ENCODE measurements around the gene PROS1. TPM values are rescaled to one million over a fixed set of nuclear protein-coding genes. Genes with fewer than 3 reads are reported as not detected.
A peak's percentile ranks its signal among the peaks of the same experiment; 100 is the strongest.
"Not testable (repeated sequence)": the region's sequence is repeated elsewhere in the genome, so short reads cannot be mapped to it uniquely, and the experiment has no call there.

PROS1 gene
- total RNA-seq, 2 experiments from 2014 or later: 0.50 to 0.84 TPM

DNA sequence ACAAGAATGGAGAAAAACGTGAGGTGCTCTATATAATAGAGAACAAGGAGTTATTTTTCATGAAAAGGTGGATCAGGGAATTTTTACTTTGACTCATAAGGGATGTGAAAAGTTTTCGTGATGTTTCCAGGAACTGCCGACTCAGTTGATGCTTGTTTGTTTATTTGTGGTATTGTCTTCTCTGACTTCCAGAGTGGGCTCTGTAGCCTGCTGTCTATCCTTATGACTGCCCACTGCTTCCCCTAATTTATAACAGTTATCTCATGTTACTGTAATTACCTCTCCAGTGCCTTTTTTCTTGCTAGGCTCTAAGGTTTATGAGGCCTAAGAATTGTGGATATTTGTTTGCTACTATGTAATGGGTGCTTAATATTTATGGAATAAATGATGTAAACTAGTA is 18.5 kb upstream of the PROS1 start:
- H3K4me3 Mint-ChIP-seq: no peak overlapping the region
- H3K9me3 Mint-ChIP-seq (ENCODE audit: low read depth): no peaks in the 10 kb centered on the region
- DNase-seq: no peak
- no peak for ATAC-seq
- H3K4me1 Mint-ChIP-seq: no peaks in the 10 kb centered on the region
- no peaks in the 10 kb centered on the region for H3K27me3 Mint-ChIP-seq
- peaks cover 3% of the 10 kb centered on the region for H3K36me3 Mint-ChIP-seq
- no peak overlapping the region for H3K27ac Mint-ChIP-seq
- CTCF ChIA-PET: interaction anchor here (0.7 to 2.4 kb wide), 2 partner anchors 11 to 133 kb away, joined by 3 to 8 read pairs; no protein-coding TSS in a partner anchor

DNA sequence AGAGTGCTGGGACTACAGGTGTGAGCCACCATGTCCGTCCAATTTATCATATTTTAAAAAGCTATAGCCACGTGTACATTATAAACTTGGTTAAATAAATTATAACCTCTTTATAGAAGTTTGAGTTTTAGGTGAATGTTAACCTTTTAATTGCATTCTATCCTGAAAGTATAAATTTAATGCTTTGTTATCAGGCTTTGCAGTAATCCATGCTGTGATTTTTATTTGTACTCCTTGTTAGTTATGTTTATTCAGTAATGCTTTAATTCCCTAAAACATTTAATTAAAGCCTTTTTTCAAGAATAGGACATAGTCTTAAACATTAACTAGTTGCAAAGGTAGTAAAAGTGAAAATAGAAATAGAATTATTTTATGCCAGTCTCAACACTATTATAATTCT is 17.9 kb upstream of the PROS1 start:
- no peaks in the 10 kb centered on the region for H3K4me1 Mint-ChIP-seq
- H3K27ac Mint-ChIP-seq: no peak overlapping the region
- H3K4me3 Mint-ChIP-seq: no peak overlapping the region
- CTCF ChIA-PET: no interaction called here
- ATAC-seq (no peak), DNase-seq (no peak)
- no peaks in the 10 kb centered on the region for H3K27me3 Mint-ChIP-seq
- no peaks in the 10 kb centered on the region for H3K9me3 Mint-ChIP-seq (ENCODE audit: low read depth)
- H3K36me3 Mint-ChIP-seq: no peaks in the 10 kb centered on the region

DNA sequence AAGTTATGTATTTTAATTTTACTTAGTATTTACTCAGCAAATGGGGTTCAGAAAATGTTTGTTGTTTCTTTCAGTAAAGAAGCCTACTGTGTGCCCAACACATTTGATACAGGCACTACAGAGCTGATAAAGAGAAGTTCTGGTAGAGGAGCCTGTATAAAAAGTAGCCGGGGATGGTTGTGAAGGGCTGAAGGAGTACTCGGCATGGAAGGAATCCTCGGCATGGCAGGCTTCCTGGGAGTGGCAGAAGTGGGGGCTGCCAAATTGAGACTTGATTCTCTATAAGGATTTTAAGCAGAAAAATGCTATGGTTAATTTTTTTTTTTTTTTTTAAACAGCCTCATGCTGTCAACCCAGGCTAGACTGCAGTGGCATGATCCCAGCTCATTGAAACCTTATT is 15.5 kb upstream of the PROS1 start:
- H3K9me3 Mint-ChIP-seq (ENCODE audit: low read depth): no peaks in the 10 kb centered on the region
- ATAC-seq (no peak), DNase-seq (no peak)
- H3K4me1 Mint-ChIP-seq: no peaks in the 10 kb centered on the region
- no peak overlapping the region for H3K4me3 Mint-ChIP-seq
- H3K27ac Mint-ChIP-seq: no peak overlapping the region
- no peaks in the 10 kb centered on the region for H3K36me3 Mint-ChIP-seq
- CTCF ChIA-PET: no interaction called here
- no peaks in the 10 kb centered on the region for H3K27me3 Mint-ChIP-seq

DNA sequence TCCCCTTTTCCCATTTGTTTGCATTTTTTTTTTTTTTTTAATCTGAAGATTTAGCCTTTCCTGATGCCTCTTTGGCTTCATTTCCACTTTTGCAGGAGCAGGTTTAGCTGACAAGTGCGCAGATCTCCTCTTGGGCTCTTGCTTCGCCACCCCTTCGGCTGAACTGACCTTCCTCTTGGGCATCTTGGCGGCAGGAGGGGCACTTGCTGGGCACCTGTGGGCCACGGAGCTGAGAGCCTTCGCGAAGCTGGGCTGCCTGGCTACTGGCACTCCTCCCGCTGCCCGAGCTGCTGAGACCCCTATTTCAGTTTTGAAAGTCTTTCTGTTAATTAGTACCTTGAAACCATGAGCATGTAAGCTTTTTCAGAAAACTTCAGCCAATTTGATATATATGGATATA is 15.1 kb upstream of the PROS1 start:
- H3K4me1 Mint-ChIP-seq: no peaks in the 10 kb centered on the region
- CTCF ChIA-PET: no interaction called here
- H3K36me3 Mint-ChIP-seq: no peaks in the 10 kb centered on the region
- no peaks in the 10 kb centered on the region for H3K9me3 Mint-ChIP-seq (ENCODE audit: low read depth)
- no peak overlapping the region for H3K4me3 Mint-ChIP-seq
- no peaks in the 10 kb centered on the region for H3K27me3 Mint-ChIP-seq
- DNase-seq (no peak), ATAC-seq (no peak)
- no peak overlapping the region for H3K27ac Mint-ChIP-seq

DNA sequence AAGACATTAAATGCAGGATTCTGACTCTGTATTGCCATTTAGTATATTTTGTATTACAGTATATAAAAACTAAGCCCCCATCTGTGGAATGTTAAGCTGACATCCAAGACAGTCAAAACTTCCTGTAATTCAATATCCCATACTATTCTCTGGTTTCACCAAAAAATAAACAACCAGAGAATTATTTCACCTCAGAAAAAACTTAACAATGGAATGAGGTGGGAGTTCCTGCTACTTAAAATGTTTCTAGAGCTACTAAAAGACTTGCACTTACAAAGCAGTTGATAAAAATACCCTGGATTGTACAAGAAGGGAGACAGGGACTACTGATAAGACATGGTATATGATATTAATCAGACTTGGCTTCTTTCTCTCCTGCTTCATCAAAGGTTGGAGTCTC is 14.6 kb upstream of the PROS1 start:
- Mint-ChIP-seq H3K27ac (no peak overlapping the region), H3K27me3 (no peaks in the 10 kb centered on the region), H3K36me3 (no peaks in the 10 kb centered on the region), H3K9me3 (ENCODE audit: low read depth) (no peaks in the 10 kb centered on the region), H3K4me3 (no peak overlapping the region), H3K4me1 (no peaks in the 10 kb centered on the region)
- no peak for ATAC-seq
- no peak for DNase-seq
- CTCF ChIA-PET: interaction anchor here (1.1 kb wide), 1 partner anchor 14 kb away, joined by 3 read pairs; no protein-coding TSS in a partner anchor

DNA sequence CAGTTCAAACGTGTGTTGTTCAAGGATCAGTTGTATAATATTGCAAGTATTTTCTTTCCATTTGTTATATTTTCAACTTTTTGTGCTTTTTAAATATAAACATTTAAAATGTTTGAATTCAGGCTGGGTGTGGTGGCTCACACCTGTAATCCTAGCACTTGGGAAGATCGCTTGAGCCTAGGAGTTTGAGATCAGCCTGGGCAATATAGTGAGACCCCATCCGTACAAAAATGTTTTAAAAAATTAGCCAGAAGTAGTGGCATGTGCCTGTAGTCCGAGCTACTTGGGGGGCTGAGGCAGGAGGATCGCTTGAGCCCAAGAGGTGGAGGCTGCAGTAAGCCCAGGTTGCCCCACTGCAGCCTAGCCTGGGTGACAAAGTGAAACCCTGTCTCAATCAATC is 10.9 kb upstream of the PROS1 start:
- no peaks in the 10 kb centered on the region for H3K36me3 Mint-ChIP-seq
- CTCF ChIA-PET: no interaction called here
- no peak overlapping the region for H3K27ac Mint-ChIP-seq

DNA sequence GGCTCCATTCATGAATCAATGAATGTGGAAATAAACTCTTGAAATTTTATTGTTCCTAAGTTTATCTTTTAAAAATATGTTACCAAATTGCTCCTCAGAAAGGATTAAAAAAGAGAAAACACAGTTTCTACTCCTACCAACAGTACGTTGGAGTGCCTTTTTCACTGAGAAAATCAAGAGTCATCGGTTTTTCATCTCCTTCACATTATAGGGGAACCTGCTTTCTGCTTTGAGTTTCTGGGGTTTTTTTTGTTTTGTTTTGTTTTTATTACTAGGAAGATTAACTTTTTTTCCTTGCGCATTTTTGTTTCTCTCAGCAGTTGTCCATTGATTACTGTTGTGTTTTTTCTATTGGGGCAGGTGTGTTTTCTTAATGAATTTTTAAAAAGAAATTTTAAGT is 9.7 kb upstream of the PROS1 start:
- H3K36me3 Mint-ChIP-seq: no peaks in the 10 kb centered on the region
- ATAC-seq: no peak
- H3K9me3 Mint-ChIP-seq (ENCODE audit: low read depth): no peaks in the 10 kb centered on the region
- no peak overlapping the region for H3K27ac Mint-ChIP-seq
- CTCF ChIA-PET: no interaction called here
- DNase-seq: no peak
- peaks cover 20% of the 10 kb centered on the region for H3K4me1 Mint-ChIP-seq
- H3K27me3 Mint-ChIP-seq: no peaks in the 10 kb centered on the region
- no peak overlapping the region for H3K4me3 Mint-ChIP-seq

More for the DNA sequence above, 10.9 kb upstream of the PROS1 start:
- H3K4me1 Mint-ChIP-seq: peaks cover 16% of the 10 kb centered on the region
- no peak overlapping the region for H3K4me3 Mint-ChIP-seq
- DNase-seq: no peak
- H3K27me3 Mint-ChIP-seq: no peaks in the 10 kb centered on the region
- no peaks in the 10 kb centered on the region for H3K9me3 Mint-ChIP-seq (ENCODE audit: low read depth)
- no peak for ATAC-seq

DNA sequence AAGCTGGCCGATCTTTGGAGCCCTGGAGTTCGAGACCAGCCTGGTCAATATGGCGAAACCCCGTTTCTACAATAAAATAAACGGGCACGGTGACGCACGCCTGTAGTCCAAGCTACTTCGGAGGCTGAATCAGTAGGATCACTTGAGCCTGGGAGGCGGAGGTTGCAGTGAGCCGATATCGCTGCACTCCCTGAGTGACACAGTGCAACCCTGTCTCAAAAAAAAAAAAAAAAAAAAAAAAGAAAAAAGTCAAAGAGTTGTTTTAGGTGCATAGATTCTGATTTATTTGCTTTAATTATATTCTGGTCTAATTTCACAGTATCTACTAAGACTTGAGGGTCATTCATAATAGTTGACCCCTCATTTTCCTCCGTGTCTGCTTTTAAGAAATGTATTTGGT is 8.0 kb upstream of the PROS1 start:
- CTCF ChIA-PET: interaction anchor here (0.6 to 0.9 kb wide), 2 partner anchors 85 to 953 kb away, joined by 3 read pairs; no protein-coding TSS in a partner anchor
- ATAC-seq (no peak), DNase-seq (no peak)
- Mint-ChIP-seq H3K9me3 (ENCODE audit: low read depth) (no peaks in the 10 kb centered on the region), H3K4me3 (peak overlapping the region; percentile 26), H3K27me3 (no peaks in the 10 kb centered on the region), H3K27ac (no peak overlapping the region), H3K4me1 (peaks cover 20% of the 10 kb centered on the region), H3K36me3 (no peaks in the 10 kb centered on the region)

DNA sequence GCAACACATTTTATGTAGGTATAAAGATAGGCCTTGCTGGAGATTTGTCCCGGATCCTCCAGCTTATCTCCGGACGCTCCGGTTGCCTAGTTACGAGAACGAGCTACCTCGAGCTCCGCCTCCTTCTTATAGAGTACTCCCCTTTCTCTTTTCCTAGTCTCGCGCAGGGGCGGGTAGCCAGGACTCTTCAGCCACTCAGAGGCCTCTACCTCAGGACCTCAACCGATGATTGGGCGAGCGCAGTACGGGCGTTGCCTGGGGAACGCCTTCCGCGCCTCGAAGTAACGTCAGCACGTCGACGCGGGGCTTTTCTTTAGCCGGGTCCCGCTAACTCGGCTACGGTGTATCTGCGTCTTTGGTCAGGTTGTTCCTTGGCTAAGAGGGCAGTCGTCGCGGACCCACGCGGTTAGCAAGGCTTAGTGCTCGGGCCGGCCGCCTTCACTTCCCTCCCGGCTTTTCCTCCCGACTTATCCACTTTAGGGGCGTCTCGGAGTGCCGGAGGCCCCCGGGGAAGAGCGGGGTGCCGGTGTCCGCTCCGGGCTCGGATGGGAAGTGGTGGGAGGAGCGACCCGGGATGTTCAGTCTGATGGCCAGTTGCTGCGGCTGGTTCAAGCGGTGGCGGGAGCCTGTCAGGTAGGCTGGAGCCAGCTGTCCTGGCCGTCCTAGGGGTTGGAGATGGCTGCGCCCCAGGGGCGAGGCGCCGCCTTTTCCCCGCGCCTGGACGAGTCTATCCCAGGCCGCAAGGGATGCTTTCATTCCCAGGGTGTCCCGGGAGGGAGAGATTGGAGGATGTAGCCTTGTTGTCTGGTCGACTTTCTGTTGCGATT is 6.4 kb upstream of the PROS1 start, which contains the start of gene ARL13B:
Gene ARL13B (plus strand): TSS at position 306 of the 827 bp plus-strand sequence. CDS start 269 bp downstream, at position 575.
- H3K4me3 Mint-ChIP-seq: peak within 1 kb of the TSS; percentile 80
- peak; percentile 100 for ATAC-seq
- H3K27ac Mint-ChIP-seq: peak within 1 kb of the TSS; percentile 80
- no peaks in the 10 kb centered on the region for H3K9me3 Mint-ChIP-seq (ENCODE audit: low read depth)
- CTCF ChIA-PET: interaction anchor here (0.8 to 1.0 kb wide), 5 partner anchors 9 to 270 kb away, joined by 3 to 5 read pairs (median 4); partner anchors contain the start of genes DHFR2 and NSUN3
- peak; percentile 98 for DNase-seq
- H3K4me1 Mint-ChIP-seq: peaks cover 20% of the 10 kb centered on the region
- no peaks in the 10 kb centered on the region for H3K36me3 Mint-ChIP-seq
- no peaks in the 10 kb centered on the region for H3K27me3 Mint-ChIP-seq

DNA sequence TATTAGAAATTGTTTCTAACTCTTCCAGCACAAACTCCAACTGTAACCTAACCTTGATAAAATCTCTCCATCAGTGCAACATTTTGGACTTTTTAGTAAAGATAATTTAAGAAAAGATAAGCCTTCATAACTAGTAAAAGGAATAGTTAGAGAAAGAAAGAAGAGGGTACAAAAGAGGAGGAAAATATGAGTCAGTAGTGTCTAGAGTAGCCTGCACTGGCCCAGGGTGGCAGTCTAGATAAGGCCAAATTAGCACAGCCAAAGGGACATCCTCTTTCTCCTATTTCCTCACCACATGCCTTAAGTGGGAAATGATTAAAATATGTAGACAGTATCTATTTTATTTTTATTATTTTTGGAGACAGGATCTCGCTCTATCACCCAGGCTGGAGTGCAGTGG is 3.7 kb downstream of the PROS1 start:
- H3K27ac Mint-ChIP-seq: no peak overlapping the region
- H3K27me3 Mint-ChIP-seq: peaks cover 10% of the 10 kb centered on the region
- ATAC-seq (no peak), DNase-seq (no peak)
- no peaks in the 10 kb centered on the region for H3K9me3 Mint-ChIP-seq (ENCODE audit: low read depth)
- CTCF ChIA-PET: no interaction called here
- H3K36me3 Mint-ChIP-seq: no peaks in the 10 kb centered on the region
- H3K4me3 Mint-ChIP-seq: no peak overlapping the region
- H3K4me1 Mint-ChIP-seq: peaks cover 10% of the 10 kb centered on the region

DNA sequence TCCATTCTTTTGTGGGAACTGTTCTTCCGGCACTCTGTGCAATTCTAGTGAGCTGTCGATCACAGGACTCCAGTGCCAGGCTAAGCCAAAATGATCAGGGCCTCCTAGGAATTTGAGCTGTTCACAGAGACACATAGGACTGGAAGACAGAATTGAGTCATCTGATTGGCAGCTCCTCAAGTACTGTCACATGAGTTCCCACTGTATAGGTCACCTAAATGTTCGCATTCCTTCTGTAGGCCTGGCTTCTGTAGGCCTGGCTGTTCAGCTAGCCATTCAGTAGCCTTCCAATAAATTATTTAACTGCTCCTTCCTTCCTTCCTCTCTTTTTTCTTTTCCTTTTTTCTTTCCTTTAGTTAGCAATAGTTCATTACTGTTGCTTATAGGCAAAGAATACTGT is 4.3 kb downstream of the PROS1 start:
- ATAC-seq (no peak), DNase-seq (no peak)
- H3K9me3 Mint-ChIP-seq (ENCODE audit: low read depth): no peaks in the 10 kb centered on the region
- H3K27me3 Mint-ChIP-seq: peaks cover 10% of the 10 kb centered on the region
- H3K4me3 Mint-ChIP-seq: no peak overlapping the region
- no peaks in the 10 kb centered on the region for H3K36me3 Mint-ChIP-seq
- CTCF ChIA-PET: no interaction called here
- H3K27ac Mint-ChIP-seq: no peak overlapping the region
- peaks cover 10% of the 10 kb centered on the region for H3K4me1 Mint-ChIP-seq

DNA sequence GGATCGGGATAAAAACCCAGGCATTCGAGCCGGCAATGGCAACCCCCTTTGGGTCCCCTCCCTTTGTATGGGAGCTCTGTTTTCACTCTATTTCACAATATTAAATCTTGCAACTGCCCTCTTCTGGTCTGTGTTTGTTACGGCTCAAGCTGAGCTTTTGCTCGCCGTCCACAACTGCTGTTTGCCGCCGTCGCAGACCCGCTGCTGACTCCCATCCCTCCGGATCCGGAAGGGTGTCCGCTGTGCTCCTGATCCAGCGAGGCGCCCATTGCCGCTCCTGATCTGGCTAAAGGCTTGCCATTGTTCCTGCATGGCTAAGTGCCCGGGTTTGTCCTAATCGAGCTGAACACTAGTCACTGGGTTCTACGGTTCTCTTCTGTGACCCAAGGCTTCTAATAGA is 8.6 kb downstream of the PROS1 start:
- H3K27me3 Mint-ChIP-seq; H3K4me3 Mint-ChIP-seq; H3K4me1 Mint-ChIP-seq; H3K9me3 Mint-ChIP-seq (ENCODE audit: low read depth); DNase-seq; H3K36me3 Mint-ChIP-seq; H3K27ac Mint-ChIP-seq; ATAC-seq; CTCF ChIA-PET: not testable (repeated sequence)

DNA sequence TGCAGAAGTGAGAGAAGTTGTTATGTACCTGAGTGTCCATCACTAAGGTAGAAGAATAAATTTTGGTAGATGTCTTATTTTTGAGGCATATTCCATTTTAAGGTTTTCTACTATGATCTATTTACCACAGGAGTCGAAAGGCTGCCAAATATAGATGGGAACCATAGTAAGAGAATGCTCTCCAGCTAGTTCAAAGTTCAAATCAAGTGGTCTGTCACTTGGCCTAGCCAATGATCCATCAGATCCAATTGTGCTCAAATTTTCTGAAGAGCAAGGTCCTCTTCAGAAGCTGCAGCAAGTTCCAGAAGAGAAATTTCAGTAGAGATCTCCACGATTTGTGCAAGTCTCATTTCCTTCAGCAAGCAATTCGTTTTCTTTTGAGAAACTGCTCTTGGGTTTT is 10.9 kb downstream of the PROS1 start:
- no peaks in the 10 kb centered on the region for H3K36me3 Mint-ChIP-seq
- no peak for ATAC-seq
- CTCF ChIA-PET: no interaction called here
- H3K4me1 Mint-ChIP-seq: no peaks in the 10 kb centered on the region
- no peak for DNase-seq
- no peaks in the 10 kb centered on the region for H3K9me3 Mint-ChIP-seq (ENCODE audit: low read depth)
- H3K27ac Mint-ChIP-seq: no peak overlapping the region
- no peak overlapping the region for H3K4me3 Mint-ChIP-seq
- H3K27me3 Mint-ChIP-seq: peaks cover 8% of the 10 kb centered on the region

DNA sequence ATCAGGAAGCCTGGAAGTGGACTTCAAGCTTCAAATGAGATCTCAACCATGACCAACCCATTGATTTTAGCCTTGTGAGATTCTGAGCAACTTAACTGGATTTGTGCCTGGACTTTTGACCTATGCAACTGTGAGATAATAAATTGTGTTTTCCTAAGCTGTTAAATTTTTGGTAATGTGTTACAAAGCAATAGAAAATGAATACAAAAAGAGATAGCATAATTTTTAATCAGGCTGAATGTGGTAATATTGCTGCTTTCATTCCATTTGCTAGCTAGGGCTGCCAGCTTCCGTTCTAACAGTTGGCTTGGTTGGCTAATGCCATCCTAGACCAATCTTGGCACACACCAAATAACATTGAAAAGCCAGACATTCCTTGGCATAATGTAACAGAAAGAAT is 12.2 kb downstream of the PROS1 start:
- H3K4me3 Mint-ChIP-seq: no peak overlapping the region
- no peak for ATAC-seq

More for the DNA sequence above, 12.2 kb downstream of the PROS1 start:
- Mint-ChIP-seq H3K27me3 (peaks cover 11% of the 10 kb centered on the region), H3K4me1 (no peaks in the 10 kb centered on the region), H3K36me3 (no peaks in the 10 kb centered on the region), H3K27ac (no peak overlapping the region), H3K9me3 (ENCODE audit: low read depth) (no peaks in the 10 kb centered on the region)
- no peak for DNase-seq
- CTCF ChIA-PET: no interaction called here

Data from activated CD8-positive, alpha-beta memory T cell treated with anti-CD3 and anti-CD28 coated beads, Interleukin-2, amount 10 ng/mL, durations not matched to agents 7 days and 5 days (primary cell).